Myocyte (in vitro differentiated cells): ENCODE measurements around the gene PREX1. TPM values are rescaled to one million over a fixed set of nuclear protein-coding genes. Genes with fewer than 3 reads are reported as not detected.

ENCODE experiments used
- DNase-seq: peaks from one replicate; pipeline ENCODE4 v3.0.0-alpha.2; 2012; ENCODE audit warnings: low read depth
- total RNA-seq: library from RNA; depleted of rRNA; stranded (reverse); fragments of >200 nt; gene quantifications from 2 replicates; pipeline ENCODE4 v1.2.3, GENCODE V29; 2014

The PREX1 gene
- total RNA-seq, 1 donor from 2014 or later, result 5.5 TPM

DNA sequence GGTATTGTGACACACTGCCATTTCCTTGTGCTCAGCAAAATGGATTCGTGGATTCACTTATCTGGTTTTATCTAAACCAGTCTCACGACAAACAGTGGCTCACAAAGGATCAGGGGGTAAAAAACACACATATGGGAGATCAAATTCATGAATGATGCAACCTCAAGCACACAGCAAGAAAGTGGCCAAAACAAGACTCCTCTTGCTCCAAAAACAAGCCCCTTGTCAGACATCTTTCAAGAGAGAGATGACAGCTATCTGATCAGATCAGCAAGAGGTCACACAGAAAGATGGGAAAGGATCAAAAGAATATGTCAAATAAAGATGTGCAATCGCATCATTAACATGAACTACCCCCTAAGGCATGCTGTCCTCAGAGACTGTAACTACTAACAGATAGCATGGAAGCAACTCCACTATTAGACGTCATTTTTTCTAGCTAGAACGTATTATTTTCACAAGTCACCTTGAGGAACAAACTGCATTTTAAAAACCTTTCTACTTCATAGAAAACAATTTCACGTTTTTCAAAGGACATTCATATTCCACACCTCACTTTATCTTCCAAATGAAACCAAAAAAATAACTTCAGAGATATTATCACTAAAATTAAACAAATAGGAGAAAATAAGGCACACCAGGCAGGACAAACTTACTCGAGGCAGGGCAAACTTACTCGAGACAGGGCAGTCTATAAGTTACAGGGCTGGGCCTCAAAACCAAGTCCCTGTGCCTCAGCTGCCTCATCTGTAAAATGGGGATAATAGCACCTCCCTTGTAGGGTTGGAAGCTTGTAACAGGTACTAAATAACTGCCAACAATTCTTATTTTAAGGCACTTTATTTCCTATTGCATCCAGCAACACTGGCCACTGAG, 122.3 kb downstream of the PREX1 start:
- DNase-seq, result no peak

DNA sequence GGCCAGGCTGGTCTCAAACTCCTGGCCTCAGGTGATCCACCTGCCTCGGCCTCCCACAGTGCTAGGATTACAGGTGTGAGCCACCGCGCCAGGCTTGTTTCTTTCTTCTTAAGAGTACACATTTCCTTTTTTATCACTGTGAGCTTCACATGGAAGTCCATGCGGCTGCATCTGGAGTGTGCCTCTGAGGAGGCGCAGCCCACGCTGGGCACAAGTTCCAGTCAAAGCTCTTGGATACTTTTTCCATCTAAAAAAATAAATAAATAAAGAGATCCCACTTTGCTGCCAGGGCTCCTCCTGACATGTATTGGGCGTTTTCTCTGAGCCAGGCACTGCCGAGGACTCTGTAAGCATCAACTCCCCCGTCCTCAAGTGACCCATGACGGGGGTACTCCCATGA, 123.0 kb downstream of the PREX1 start:
- DNase-seq, result no peak

DNA sequence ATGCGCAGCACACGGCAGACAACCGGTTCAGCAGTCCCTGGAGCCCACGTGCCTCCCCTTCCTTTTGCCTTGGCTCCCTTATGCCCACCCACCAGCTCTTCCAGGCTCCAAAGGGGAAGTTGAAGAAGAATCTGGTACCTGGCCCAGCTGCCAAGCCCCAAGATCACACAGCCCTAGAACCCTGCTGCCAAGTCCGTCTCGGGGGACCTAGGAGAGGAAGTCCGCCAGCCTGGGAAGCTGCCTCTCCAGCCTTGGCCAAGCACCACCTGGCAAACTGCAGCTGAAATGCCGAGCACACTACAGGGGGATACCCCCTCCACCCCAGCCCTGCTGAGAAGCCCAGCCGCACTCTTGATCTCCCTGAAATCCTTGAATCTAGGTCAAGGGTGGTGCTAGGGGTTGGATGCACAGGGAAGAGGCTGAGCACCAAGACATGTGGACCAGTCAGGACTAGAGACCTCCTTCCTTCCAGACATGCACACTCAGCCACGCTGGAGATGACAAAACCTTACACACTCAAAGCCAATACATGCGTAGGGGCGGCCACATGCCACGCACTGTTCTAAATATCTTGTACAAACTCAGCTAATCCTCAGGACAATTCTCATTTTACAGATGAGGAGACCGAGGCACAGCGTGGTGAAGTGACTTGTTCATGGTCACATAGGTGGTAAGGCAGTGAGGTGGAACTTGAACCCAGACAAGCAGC, 124.1 kb downstream of the PREX1 start:
- DNase-seq, result no peak

DNA sequence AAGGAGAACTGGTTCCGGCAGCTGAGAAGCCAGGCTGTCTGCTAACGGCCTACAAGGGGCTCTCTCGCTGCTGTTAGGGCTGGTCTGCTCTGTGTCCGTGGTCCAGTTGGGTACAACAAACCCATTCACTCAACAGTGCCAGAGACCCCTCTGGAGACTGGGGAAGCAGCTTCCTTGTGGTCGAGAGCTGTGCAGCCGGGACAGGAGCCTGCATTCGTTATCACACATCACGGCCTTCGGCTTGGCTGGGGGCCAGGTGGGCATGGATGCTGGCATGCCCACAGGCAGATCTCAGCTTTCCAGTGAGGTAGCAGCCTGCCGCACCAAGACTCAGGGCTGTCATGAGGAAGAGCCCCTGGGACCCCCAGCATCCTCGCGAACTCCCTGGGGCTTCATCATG, 124.7 kb downstream of the PREX1 start:
- DNase-seq, result no peak

DNA sequence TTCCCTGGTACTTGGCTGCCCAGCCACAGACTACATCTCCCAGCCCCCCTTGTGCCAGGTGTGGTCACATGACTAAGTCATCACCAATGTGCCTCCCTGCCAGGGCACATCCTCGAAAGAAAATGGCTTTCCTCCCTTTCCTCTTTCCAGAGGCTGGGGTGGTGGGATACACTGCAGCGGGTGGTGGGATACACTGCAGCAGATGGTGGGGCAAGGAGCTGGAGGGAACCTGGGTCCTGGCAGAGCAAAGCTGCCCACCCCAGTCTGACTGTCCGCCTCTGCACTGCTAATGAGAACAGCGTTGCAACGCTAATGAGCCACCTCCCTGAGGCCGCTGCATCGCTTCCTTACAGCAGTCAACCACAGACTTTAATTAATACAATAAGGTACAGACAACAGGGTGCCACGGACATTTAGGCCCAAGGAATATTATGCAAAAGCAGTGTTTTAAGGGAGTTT, 125.3 kb downstream of the PREX1 start:
- DNase-seq, result no peak

DNA sequence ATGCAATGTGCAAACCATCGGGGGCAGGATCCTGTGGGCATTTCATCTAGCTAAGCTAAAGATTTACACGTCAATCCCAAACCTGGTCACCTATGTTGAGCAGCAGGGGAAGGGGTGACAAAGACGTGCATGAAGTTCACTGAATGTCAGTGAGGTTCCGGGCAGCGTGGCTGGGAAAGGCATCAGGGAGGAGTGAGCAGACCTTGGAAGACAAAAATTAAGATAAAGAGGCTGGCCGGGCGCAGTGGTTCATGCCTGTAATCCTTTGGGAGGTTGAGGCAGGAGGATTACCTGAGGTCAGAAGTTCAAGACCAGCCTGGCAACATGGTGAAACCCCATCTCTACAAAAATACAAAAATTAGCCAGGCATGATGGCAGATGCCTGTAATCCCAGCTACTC, 126.1 kb downstream of the PREX1 start:
- DNase-seq, result no peak

DNA sequence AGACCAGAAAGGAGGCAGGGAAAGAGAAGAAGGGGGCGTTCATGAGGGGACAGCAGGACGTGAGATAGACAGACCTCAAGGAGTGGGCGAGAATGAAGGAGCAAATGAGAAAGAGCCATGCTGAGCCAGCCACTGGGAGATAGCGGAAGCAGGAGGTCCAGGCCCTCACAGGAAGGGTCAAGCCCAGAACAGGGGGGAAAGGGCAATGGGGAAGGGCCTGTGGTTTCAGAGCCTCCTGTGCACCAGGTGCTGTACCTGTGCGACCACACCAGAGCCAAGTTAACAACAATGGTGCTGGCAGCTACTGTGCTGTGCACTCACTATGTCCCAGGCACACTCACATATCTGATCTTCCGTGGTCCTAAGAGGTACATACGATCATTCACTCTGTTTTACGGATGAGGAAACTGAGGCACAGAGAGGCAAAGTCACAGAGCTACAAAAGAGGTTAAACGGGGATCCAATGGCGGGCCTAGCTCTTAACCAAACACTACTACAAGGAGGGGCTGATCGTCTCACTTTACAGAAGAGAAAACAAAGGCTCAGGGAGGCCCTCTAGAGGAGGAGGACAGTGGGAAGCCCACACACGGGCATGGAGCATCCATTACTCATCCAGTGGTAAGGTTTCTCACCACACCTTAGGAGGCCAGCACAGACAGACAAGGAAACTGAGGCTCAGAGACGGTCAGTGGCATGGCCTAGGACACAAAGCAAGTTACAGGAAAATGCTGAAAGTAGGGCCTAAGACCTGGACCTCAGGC, 129.1 kb downstream of the PREX1 start:
- no peak for DNase-seq

DNA sequence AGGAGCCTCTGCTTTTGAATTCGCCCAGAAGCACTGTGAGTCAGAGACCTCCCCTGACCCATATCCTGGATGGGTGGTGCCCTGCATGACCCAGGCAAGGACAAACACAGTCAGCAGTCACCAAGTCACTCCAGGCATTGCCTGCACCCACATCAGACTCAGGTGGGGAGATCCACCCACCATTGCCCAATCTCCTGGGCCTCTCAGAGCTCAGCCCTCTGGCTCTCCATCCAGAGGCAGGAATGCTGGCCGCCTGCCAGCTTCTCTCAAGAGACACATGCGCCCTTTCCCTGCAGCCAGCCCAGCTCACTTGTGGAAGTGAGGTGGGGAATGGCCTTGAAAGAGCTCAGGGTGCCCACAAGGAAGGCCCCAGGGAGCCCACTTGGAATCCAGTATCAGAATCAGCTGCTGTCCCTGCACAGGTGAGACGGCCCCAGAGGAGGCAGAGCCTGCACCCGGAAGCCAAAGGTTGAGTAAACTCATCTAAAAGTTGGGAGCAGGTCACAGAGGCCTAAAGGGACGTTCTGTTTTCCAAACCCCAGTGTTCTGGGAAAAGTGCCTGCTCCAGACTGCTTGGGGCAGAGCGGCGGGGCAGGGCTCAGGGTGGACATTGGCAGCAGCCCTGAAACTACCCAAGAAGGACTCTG, 129.8 kb downstream of the PREX1 start:
- DNase-seq, result peak; percentile 68

DNA sequence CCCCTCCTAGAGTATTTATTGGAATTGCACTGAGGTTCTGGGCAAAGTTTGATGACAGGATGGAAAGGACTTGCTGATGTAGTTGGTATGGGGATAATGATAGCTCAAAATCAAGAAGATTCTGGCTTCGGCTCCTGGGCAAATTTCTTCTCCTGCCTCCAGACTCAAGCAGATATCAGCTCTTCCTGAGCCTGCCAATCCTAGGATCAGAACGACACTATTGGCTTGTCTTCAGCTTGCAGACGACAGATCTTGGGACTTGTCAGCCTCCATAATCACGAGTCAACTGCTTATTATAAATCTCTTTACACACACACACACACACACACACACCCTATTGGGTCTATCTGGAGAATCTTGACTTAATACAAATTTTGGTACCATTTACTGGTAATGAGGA, 131.1 kb downstream of the PREX1 start:
- DNase-seq, result no peak

DNA sequence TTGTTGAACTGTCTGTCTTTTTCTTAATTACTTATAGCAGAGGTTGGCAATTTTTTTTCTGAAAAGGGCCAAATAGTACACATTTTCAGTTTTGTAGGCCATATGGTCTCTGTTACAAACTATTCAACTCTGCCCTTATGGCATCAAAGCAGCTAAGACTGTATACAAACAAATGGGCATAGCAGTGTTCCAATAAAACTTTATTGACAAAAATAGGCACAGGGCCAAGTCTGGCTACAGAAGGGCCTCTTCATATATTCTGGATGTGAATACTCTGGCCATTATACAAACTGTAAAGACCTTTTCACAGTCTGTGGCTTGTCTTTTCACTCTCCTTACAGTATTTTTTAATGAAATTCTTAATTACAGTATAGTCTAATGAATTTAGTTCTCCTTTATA, 132.1 kb downstream of the PREX1 start:
- no peak for DNase-seq

DNA sequence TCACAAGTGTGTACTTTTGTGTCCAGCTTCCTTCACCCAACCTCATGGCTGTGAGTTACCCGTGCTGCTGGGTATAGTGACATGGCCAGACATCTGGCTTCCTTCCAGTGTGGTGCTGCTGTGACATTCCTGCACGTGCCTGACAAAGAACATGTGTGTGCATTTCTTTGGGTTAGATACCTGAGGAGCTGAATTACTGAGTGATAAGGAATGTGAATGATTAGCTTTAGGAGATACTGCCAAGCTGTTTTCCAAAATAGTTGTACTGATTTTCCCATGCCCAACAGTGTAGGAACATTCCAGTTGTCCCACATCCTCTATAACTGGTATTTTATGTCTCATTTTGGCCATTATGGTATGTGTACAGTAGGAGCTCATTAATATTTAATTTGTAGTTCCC, 132.5 kb downstream of the PREX1 start:
- DNase-seq, result no peak

DNA sequence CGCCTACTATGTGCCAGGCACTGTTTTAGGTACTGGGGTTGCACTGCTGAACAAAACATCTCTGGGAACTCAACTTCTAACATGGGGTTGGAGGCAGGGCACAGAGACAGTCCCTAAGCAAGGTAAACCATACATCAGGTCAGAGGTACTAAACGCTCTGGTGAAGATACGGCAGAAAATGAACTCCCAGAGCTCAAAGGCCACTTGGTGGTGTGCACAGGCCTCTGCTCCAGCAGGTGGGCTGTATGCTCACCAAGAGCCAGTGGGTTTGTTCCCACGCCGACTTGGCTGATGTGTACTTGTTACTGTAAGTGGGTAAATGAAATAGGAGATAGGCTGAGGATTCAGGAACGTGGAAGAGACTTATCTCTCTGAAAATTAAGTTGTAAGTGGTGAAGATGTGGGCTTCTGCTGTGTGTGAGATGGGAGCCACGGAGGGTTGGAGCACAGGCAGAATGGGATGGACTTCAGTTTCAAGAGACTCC, 133.4 kb downstream of the PREX1 start:
- no peak for DNase-seq

DNA sequence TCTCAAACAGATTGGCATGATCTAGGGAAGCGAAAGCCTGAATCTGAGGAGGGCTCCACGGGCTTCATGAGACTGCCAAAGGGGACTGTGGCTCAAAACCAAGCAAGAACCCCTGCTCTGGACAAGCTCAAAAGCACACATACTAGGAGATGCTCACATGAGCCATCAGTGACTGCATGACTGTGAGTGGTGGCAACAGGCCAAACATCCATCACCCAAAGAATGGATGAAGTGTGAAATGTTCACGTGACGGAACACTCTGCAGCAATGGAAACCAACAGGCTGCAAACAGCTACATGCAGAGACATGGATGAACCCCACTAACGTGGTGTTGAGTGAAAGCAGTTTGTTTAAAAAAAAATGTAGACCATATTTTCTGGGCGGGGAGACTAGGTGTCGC, 136.3 kb downstream of the PREX1 start:
- no peak for DNase-seq

DNA sequence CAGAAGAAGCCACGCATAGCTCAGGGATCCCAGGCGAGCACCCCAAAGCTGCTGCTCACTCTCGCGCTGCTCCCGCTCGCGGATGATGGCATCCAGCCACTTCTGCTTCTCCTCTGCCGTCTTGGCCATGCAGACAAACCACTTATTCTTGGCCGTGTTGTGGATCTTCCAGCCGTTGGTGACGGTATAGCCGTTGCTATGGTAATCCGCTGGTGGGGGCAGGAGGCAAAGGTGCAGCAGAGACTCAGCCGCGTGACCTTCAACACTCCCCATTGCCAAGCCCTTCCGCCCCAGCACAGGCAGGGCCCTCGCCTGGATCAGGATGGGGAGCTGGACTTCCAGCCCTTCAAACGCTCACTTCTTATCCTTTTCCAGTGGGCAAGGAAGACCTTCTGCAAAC, 136.9 kb downstream of the PREX1 start:
- DNase-seq, result no peak

DNA sequence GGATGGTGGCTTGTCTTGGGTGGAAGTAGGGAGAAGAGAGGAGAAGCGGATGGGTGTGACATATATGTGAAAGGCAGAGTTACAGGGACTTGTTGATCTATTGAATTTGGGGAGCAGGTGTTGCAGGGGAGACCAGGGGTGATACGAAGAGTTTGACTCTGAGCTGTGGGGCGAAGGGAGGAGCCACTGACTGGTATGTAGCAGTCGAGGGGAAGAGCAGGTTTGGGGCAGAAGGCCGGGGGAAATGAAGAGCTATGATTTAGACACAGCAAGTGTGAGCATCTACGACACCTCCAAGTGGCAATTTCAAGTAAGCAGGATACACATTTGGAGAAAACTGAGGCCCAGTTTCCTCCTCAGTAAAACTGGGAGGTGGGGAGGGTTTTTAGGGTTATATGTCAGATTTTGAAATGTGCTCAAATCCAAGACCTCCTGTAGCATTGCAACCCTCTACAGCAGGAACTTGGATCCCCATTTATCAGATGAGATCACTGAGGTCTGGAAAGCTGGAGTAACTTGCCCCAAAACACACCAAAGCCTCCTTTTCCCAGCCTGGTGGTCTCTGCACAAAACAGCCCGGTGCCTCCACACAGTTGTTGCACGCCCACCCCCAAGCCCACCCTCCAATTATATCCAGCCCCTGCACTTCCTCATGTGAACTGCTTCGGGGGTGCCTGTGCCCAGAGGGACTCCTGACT, 137.8 kb downstream of the PREX1 start:
- no peak for DNase-seq

DNA sequence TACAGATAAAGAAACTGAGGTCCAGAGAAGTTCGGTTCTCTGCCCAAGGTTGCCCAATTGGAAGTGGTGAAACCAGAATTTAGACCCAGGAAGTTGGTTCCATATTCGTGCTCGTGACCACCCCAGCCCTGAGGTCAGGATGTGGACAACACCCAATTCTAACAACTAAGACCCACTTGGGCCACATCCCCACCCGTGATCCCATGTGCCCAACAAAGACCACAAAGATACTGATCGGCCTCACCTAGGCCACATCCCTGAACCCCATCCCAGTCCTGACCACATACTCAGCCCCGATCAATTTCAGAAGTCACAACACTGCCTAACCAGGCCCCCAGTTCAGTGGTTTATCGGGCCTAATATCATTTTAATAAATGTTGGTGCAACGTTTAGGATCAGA, 138.4 kb downstream of the PREX1 start:
- no peak for DNase-seq

DNA sequence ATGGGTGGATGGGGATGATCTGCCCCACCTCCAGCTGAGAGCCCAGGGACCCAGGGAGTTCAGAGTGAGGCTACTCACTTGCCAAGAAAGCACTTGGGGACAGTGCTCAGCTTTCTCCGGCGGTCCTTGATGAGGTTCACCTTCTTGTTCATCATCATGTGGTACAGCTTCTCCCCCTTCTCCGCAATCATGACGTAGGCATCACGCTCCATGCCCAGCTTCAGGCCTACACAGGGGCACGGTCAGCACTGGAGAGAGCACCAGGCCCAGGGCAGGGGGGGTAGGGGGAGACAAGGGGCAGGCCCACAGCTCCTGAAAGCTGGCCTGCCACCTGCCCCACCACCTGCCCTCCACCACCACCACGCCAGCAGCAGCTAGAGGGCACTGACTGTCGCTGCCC, 139.2 kb downstream of the PREX1 start:
- DNase-seq, result no peak

DNA sequence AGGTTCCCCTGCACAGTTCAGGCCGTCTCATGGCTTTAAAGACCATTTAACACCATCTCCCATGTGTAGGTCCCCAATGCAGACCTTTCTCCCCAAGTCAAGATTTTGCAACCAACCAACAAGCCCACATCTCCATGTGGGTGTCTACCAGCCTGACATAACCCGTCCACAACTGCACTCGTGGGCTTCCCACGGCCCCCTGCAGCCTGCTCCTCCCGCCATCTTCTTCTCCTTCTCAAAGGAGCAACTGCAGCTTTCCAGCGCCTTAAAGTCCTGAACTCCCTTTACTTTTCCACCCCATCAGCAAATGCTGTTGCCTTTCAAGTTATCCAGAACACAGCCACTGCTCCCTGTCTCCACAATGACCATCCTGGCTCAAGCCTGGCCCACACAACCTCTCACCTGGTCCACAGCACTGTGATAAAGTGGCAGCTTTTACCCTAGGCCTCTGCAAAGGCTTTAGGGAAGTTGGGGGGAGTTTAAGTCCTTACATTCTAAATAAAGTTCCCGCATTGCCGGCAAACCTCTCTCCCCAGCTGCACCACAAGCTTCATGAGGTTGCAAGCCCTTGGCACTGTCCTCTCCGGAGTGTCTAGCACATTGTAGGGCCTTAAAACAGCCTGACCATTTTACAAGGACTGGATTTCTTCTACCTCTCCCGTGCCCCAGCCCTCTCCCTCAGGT, 140.5 kb downstream of the PREX1 start:
- DNase-seq, result no peak

DNA sequence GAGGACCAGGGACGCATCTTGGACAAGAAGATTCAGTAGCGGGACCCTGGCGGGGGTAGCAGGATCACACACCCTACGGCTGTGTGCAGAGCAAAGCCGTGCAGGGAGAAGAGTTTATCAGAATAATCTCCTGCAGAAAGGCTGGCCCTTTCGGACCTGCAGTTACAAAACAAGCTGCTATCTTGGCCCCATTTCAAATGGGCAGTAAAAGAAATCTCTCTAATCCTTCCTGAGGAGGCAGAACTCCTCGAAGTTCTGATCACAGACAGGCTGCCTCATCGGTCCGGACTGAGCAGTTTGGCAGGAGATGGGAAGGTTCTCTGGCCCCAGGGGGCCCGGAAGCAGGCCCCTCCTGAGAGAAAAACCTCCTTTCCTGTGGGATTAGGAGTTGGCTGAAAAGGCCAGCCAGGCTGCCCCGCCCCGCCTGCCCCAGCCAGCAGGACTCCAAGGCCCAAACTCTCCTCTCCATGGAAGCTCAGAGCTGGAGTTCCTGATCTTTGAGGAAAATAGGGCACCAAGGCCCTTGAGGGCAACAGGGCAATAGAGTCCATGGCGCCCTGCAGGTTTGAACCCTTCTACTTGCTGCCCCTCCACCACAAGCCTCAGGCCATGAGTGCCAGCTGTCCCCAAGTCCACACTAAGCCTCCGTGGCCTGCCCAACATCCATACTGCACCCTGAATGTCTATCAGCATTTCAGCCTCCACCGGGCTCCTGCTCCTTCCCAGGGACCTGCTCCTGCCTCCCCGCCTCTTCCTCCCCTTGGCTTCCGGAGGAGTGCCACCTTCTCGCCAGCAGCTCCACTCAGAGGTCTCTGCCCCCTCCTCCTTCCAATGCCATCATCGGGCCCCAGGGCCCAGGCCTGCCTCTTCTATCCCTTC, 141.3 kb downstream of the PREX1 start:
- peak; percentile 27 for DNase-seq
